ENCODE results near the gene PSMD1.
"Not testable (repeated sequence)": the region's sequence is repeated elsewhere in the genome, so short reads cannot be mapped to it uniquely, and the experiment has no call there.

The PSMD1 gene

GRCh38 chr2:231134910-231135655, 78.4 kb downstream of the PSMD1 start:
- Histone ChIP-seq H3K27ac (no peak overlapping the region), H3K4me3 (no peak overlapping the region)
- TF ChIP-seq, protein P1, sequence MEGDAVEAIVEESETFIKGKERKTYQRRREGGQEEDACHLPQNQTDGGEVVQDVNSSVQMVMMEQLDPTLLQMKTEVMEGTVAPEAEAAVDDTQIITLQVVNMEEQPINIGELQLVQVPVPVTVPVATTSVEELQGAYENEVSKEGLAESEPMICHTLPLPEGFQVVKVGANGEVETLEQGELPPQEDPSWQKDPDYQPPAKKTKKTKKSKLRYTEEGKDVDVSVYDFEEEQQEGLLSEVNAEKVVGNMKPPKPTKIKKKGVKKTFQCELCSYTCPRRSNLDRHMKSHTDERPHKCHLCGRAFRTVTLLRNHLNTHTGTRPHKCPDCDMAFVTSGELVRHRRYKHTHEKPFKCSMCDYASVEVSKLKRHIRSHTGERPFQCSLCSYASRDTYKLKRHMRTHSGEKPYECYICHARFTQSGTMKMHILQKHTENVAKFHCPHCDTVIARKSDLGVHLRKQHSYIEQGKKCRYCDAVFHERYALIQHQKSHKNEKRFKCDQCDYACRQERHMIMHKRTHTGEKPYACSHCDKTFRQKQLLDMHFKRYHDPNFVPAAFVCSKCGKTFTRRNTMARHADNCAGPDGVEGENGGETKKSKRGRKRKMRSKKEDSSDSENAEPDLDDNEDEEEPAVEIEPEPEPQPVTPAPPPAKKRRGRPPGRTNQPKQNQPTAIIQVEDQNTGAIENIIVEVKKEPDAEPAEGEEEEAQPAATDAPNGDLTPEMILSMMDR (IDR thresholded peaks at IDR 0.05), result no peak
- no peak for DNase-seq (ENCODE audit: low spot score)

GRCh38 chr2:231138699-231139098, 82.0 kb downstream of the PSMD1 start:
- TF ChIP-seq, protein P1 (IDR thresholded peaks at IDR 0.05), result no peak
- Histone ChIP-seq H3K4me3 (no peak overlapping the region), H3K27ac (no peak overlapping the region)
- no peak for DNase-seq (ENCODE audit: low spot score)

- DNase-seq (ENCODE audit: low spot score), result no peak
- TF ChIP-seq, protein P1 (IDR thresholded peaks at IDR 0.05), result no peak
- Histone ChIP-seq H3K27ac (no peak overlapping the region), H3K4me3 (no peak overlapping the region)
Measured at GRCh38 chr2:231139796-231140195, 83.1 kb downstream of the PSMD1 start.

- not testable (repeated sequence) for DNase-seq (ENCODE audit: low spot score); H3K4me3 ChIP-seq; H3K27ac ChIP-seq
Measured at GRCh38 chr2:231140808-231141207, 84.1 kb downstream of the PSMD1 start.

DNA sequence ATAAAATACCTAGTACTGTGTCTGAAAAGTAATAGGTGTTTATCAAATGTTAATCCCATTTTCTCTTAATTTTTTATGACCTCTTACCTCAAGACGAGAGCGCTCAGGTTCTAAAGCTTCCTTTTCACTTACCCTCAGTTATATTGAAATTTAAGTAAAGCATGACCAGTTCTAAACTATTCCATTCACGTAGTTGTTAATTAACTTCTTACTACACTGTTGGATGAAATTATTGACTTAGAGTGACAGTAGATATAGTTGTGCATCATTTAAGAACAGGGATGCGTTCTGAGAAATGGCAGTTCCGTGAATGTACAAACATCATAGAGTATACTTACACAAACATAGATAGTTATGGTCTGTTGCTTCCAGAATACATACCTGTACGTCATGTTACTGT, 88.2 kb downstream of the PSMD1 start:
- Histone ChIP-seq H3K27ac (no peak overlapping the region), H3K4me3 (no peak overlapping the region)
- DNase-seq (ENCODE audit: low spot score), result no peak
- TF ChIP-seq, protein P1 (IDR thresholded peaks at IDR 0.05), result no peak

DNA sequence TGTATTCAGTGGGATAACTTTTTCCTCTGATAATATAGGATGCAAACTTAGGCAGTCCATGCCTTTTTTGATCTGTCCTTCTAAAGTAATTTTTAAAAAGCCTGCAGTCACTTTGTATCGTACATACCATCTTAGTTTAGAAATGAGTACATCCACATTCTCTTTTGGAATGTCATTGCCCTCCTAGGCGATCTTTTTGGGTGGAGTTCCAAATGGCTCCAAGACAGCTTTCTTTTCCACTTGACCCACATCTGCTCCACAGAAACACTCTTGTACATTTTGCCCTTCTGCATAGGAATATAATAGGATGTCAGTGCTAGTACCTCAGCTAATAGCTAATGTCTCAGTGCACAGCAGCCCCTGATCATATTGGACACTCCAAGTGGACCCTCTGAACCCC, 90.0 kb downstream of the PSMD1 start:
- no peak for DNase-seq (ENCODE audit: low spot score)
- H3K27ac ChIP-seq, result no peak overlapping the region
- H3K4me3 ChIP-seq, result no peak overlapping the region
- TF ChIP-seq, protein P1 (IDR thresholded peaks at IDR 0.05), result no peak

DNA sequence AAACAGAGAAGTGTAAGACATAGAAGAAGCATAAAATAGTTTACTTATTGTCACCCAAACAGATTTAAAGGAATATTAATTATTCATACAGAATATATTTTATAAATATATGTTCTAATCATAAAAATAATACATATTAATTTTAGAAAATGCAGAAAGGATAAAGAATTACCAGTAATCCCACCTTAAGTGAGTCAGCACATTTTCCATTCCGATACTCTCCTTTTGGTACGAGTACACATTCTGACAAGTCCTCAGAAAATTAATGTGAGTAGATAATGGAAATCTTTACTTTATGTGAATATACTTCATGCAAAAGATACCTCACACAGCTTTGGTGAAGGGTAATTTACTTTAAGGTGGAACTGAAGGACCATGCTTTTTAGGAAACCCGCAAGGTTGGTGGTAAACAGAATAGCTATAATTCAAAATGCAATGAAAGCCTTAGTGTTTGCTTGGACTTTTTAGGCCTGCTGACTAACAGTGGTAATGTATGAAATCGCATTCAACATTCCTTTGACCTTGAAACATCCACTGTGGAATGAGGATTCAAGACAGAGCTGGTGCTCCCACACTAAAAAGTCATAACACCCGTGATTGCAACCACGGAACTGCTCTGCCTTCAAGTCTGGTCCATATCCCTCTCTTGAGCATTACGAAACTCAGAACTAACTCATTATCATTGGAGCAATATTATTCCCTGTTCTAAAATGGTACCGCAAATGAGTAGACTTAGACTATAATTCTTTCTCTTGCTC, 96.3 kb downstream of the PSMD1 start:
- H3K27ac ChIP-seq, result no peak overlapping the region
- no peak for DNase-seq (ENCODE audit: low spot score)
- TF ChIP-seq, protein P1 (IDR thresholded peaks at IDR 0.05), result no peak
- H3K4me3 ChIP-seq, result no peak overlapping the region
